Natural killer cell (primary cell): ENCODE results near the gene FBXO15. TPM values are rescaled to one million over a fixed set of nuclear protein-coding genes. Genes with fewer than 3 reads are reported as not detected.

Experiments used
- ATAC-seq, 3 donors: fragments of 150-1000 bp in 2 of 3; fragments of 200-7000 bp in 1 of 3; cut with Tn5 transposase; 1 replicate in 1 of 3; 2 replicates in 2 of 3; pipeline ENCODE4 v1.10.0; 2021; ENCODE audit warnings: mild to moderate bottlenecking in 2 of 3, moderate library complexity in 2 of 3
- DNase-seq, 2 donors: peaks; one replicate each; pipeline versions ENCODE4 v3.0.0 to v3.0.0-alpha.2; 2013 to 2021; ENCODE audit warnings: mixed read lengths in 1 of 2
- H3K27ac ChIP-seq: one replicate; pipeline ENCODE4 v1.5.1; 2013; ENCODE audit warnings: mild to moderate bottlenecking, low read length
- H3K27me3 ChIP-seq: one replicate; pipeline ENCODE4 v1.6.1; 2013; ENCODE audit warnings: low read length; ENCODE audit not compliant: control insufficient read depth, insufficient read depth
- H3K36me3 ChIP-seq: one replicate; pipeline ENCODE4 v1.6.1; 2013; ENCODE audit warnings: low read length; ENCODE audit not compliant: control insufficient read depth, insufficient read depth
- H3K4me1 ChIP-seq: one replicate; pipeline ENCODE4 v1.6.1; 2013; ENCODE audit warnings: low read length; ENCODE audit not compliant: control insufficient read depth, insufficient read depth
- H3K4me3 ChIP-seq: one replicate; pipeline ENCODE4 v1.5.1; 2013; ENCODE audit warnings: low read length
- H3K9me3 ChIP-seq: one replicate; pipeline ENCODE4 v1.6.1; 2013; ENCODE audit warnings: low read length; ENCODE audit not compliant: control insufficient read depth, insufficient read depth
- H3K27ac Mint-ChIP-seq, 2 donors: one replicate each; pipeline ENCODE4 v1.8.0; 2022; ENCODE audit warnings: mild to moderate bottlenecking in 2 of 2, mixed read lengths in 2 of 2, moderate library complexity in 1 of 2
- H3K27me3 Mint-ChIP-seq, 2 donors: one replicate each; pipeline ENCODE4 v1.8.0; 2022; ENCODE audit warnings: low read depth in 2 of 2, mixed read lengths in 2 of 2
- H3K36me3 Mint-ChIP-seq: one replicate; pipeline ENCODE4 v1.8.0; 2022; ENCODE audit warnings: mixed read lengths
- H3K4me1 Mint-ChIP-seq, 2 donors: one replicate each; pipeline ENCODE4 v1.8.0; 2022; ENCODE audit warnings: mixed read lengths in 2 of 2
- H3K4me3 Mint-ChIP-seq: one replicate; pipeline ENCODE4 v1.8.0; 2022; ENCODE audit warnings: mild to moderate bottlenecking, moderate library complexity, mixed read lengths
- H3K9me3 Mint-ChIP-seq, 2 donors: one replicate each; pipeline ENCODE4 v1.8.0; 2022; ENCODE audit warnings: mixed read lengths in 2 of 2
- WGBS: methylation state at CpG from one replicate; pipeline ENCODE4 v1.1.7; 2013; ENCODE audit warnings: missing lambda C conversion rate; ENCODE audit not compliant: insufficient coverage; 5-methylcytosine and 5-hydroxymethylcytosine counted together
- intact Hi-C: fragments of 100-400 bp; cut with micrococcal nuclease; formaldehyde crosslinking; loops from one replicate; pipeline ENCODE4 v1.14.2; 2022
- total RNA-seq, 4 donors: library from RNA; stranded (reverse); fragments of 120-200 nt in 1 of 4; gene quantifications; one replicate each; pipeline versions ENCODE4 v1.2.3 to v1.2.4, GENCODE V29; 2013 to 2022
- TF ChIP-seq, protein P1 (sequence below): fragments of 200-600 bp; IDR thresholded peaks from one replicate; pipeline ENCODE4 v1.8.0; 2022; ENCODE audit warnings: antibody characterized with exemption

The FBXO15 gene
- total RNA-seq, 3 donors from 2014 or later (not counting 1 experiment from before 2014, with no cell fraction given), result 0.50 to 2.6 (median 0.87) TPM

- H3K27me3 ChIP-seq, result no peaks in the 10 kb centered on the region
- DNase-seq (no peak), ATAC-seq (no peak)
- H3K9me3 ChIP-seq, result no peaks in the 10 kb centered on the region
- Mint-ChIP-seq H3K4me1 (no peaks in the 10 kb centered on the region), H3K27ac (no peak overlapping the region), H3K36me3 (no peaks in the 10 kb centered on the region), H3K4me3 (no peak overlapping the region), H3K27me3 (peaks cover 9 to 20% of the 10 kb centered on the region in 2 donors), H3K9me3 (no peaks in the 10 kb centered on the region)
- no peaks in the 10 kb centered on the region for H3K36me3 ChIP-seq
- TF ChIP-seq, protein P1, sequence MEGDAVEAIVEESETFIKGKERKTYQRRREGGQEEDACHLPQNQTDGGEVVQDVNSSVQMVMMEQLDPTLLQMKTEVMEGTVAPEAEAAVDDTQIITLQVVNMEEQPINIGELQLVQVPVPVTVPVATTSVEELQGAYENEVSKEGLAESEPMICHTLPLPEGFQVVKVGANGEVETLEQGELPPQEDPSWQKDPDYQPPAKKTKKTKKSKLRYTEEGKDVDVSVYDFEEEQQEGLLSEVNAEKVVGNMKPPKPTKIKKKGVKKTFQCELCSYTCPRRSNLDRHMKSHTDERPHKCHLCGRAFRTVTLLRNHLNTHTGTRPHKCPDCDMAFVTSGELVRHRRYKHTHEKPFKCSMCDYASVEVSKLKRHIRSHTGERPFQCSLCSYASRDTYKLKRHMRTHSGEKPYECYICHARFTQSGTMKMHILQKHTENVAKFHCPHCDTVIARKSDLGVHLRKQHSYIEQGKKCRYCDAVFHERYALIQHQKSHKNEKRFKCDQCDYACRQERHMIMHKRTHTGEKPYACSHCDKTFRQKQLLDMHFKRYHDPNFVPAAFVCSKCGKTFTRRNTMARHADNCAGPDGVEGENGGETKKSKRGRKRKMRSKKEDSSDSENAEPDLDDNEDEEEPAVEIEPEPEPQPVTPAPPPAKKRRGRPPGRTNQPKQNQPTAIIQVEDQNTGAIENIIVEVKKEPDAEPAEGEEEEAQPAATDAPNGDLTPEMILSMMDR, result no peak
- no peak overlapping the region for H3K27ac ChIP-seq
- H3K4me1 ChIP-seq, result no peaks in the 10 kb centered on the region
- no peak overlapping the region for H3K4me3 ChIP-seq
- intact Hi-C loops, result no loop called here
- WGBS, result 86% methylated on average over 10 of the region's 10 CpGs
Observed at GRCh38 chr18:74126684-74127655, 20.7 kb downstream of the FBXO15 start.

DNA sequence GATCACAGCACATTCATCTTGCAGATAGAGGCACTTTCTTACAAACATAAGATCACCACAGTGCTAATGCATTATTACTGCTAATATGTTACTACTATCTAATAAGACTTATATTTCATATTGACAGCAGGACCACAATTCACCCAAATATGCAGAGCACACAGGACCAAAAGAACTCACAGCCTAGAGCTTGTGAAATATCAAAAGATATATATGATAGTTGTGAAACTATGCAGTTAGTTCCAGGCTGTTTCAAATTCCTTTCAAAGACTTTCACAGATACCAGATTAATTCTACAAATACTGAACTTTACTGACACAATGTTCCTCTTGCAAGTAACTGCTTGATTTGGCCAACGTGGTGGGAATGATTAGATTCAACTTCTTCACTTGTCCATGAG lies 23.0 kb downstream of the FBXO15 start:
- Histone ChIP-seq H3K36me3 (no peaks in the 10 kb centered on the region), H3K27ac (no peak overlapping the region), H3K9me3 (no peaks in the 10 kb centered on the region), H3K4me1 (no peaks in the 10 kb centered on the region), H3K4me3 (no peak overlapping the region), H3K27me3 (no peaks in the 10 kb centered on the region)
- no peak for ATAC-seq
- Mint-ChIP-seq H3K9me3 (no peaks in the 10 kb centered on the region), H3K27me3 (peaks cover 9 to 27% of the 10 kb centered on the region in 2 donors), H3K4me1 (no peaks in the 10 kb centered on the region), H3K27ac (no peak overlapping the region), H3K36me3 (no peaks in the 10 kb centered on the region), H3K4me3 (no peak overlapping the region)
- no peak for DNase-seq
- intact Hi-C loops, result no loop called here
- TF ChIP-seq, protein P1, result no peak
- WGBS, result 82% methylated on average over 1 of the region's 1 CpG

- Histone ChIP-seq H3K9me3 (no peaks in the 10 kb centered on the region), H3K27ac (no peak overlapping the region), H3K4me3 (no peak overlapping the region), H3K36me3 (no peaks in the 10 kb centered on the region), H3K27me3 (no peaks in the 10 kb centered on the region), H3K4me1 (no peaks in the 10 kb centered on the region)
- no peaks in the 10 kb centered on the region for H3K9me3 Mint-ChIP-seq
- no peaks in the 10 kb centered on the region for H3K4me1 Mint-ChIP-seq
- no peaks in the 10 kb centered on the region for H3K36me3 Mint-ChIP-seq
- no peak for ATAC-seq
- 90% methylated on average over 6 of the region's 6 CpGs for WGBS
- DNase-seq, result no peak
- no peak overlapping the region for H3K27ac Mint-ChIP-seq
- peaks cover 12 to 24% of the 10 kb centered on the region in 2 donors for H3K27me3 Mint-ChIP-seq
- intact Hi-C loops, result no loop called here
- no peak overlapping the region for H3K4me3 Mint-ChIP-seq
- TF ChIP-seq, protein P1, result no peak
Observed at GRCh38 chr18:74123200-74123599, 24.4 kb downstream of the FBXO15 start.
